Measurements from ENCODE around the gene GDPD4.

GRCh38 chr11:77200351-77201268 lies 100.9 kb downstream of the GDPD4 start:
- TF ChIP-seq, protein P1, sequence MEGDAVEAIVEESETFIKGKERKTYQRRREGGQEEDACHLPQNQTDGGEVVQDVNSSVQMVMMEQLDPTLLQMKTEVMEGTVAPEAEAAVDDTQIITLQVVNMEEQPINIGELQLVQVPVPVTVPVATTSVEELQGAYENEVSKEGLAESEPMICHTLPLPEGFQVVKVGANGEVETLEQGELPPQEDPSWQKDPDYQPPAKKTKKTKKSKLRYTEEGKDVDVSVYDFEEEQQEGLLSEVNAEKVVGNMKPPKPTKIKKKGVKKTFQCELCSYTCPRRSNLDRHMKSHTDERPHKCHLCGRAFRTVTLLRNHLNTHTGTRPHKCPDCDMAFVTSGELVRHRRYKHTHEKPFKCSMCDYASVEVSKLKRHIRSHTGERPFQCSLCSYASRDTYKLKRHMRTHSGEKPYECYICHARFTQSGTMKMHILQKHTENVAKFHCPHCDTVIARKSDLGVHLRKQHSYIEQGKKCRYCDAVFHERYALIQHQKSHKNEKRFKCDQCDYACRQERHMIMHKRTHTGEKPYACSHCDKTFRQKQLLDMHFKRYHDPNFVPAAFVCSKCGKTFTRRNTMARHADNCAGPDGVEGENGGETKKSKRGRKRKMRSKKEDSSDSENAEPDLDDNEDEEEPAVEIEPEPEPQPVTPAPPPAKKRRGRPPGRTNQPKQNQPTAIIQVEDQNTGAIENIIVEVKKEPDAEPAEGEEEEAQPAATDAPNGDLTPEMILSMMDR (IDR thresholded peaks at IDR 0.05), result no peak
- TF ChIP-seq POLR2A (IDR thresholded peaks at IDR 0.05; ENCODE audit: low read depth), result no peak

All from esophagus muscularis mucosa (tissue), 3 donors.